Keratinocyte (primary cell): ENCODE data around the gene MAP1LC3B2.

Source experiments
- CTCF ChIP-seq, 3 experiments: IDR thresholded peaks in 1 of 3; conservative IDR thresholded peaks in 1 of 3; optimal IDR thresholded peaks in 1 of 3; 2 replicates in 2 of 3; 3 replicates in 1 of 3; pipeline versions ENCODE3 to v1.5.1; 2011; ENCODE audit warnings: low read length in 3 of 3, mild to moderate bottlenecking in 3 of 3, moderate library complexity in 2 of 3, control low read depth in 1 of 3, inconsistent platforms in 1 of 3; ENCODE audit not compliant: insufficient read depth in 2 of 3; ENCODE audit errors: extremely low read depth in 1 of 3
- EZH2 ChIP-seq: IDR thresholded peaks from one replicate; pipeline ENCODE4 v1.6.1; 2012; ENCODE audit warnings: inconsistent platforms, mild to moderate bottlenecking, low read length, moderate library complexity

- TF ChIP-seq CTCF (optimal IDR thresholded peaks at IDR 0.05 in 1 of 3, IDR thresholded peaks at IDR 0.05 in 1 of 3, conservative IDR thresholded peaks at IDR 0.05 in 1 of 3; ENCODE audit: extremely low read depth in 1 of 3, insufficient read depth in 2 of 3, low read length in 3 of 3) (no peak), EZH2 (no peak)
Observed at GRCh38 chr12:116525418-116526001, 33.7 kb upstream of the MAP1LC3B2 start.
